Nasal cavity respiratory epithelium epithelial cell of viscerocranial mucosa (primary cell): ENCODE measurements around the gene ADAM22. TPM values are rescaled to one million over a fixed set of nuclear protein-coding genes. Genes with fewer than 3 reads are reported as not detected.

Experiments used
- total RNA-seq: library from RNA; depleted of rRNA; stranded (reverse); fragments of >200 nt; gene quantifications from 2 replicates; pipeline ENCODE4 v1.2.3, GENCODE V29; 2014

The ADAM22 gene, protein sequence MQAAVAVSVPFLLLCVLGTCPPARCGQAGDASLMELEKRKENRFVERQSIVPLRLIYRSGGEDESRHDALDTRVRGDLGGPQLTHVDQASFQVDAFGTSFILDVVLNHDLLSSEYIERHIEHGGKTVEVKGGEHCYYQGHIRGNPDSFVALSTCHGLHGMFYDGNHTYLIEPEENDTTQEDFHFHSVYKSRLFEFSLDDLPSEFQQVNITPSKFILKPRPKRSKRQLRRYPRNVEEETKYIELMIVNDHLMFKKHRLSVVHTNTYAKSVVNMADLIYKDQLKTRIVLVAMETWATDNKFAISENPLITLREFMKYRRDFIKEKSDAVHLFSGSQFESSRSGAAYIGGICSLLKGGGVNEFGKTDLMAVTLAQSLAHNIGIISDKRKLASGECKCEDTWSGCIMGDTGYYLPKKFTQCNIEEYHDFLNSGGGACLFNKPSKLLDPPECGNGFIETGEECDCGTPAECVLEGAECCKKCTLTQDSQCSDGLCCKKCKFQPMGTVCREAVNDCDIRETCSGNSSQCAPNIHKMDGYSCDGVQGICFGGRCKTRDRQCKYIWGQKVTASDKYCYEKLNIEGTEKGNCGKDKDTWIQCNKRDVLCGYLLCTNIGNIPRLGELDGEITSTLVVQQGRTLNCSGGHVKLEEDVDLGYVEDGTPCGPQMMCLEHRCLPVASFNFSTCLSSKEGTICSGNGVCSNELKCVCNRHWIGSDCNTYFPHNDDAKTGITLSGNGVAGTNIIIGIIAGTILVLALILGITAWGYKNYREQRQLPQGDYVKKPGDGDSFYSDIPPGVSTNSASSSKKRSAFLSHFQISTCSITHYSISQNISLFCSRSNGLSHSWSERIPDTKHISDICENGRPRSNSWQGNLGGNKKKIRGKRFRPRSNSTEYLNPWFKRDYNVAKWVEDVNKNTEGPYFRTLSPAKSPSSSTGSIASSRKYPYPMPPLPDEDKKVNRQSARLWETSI
- under 0.01 and 0.07 TPM in 2 replicates for total RNA-seq

DNA sequence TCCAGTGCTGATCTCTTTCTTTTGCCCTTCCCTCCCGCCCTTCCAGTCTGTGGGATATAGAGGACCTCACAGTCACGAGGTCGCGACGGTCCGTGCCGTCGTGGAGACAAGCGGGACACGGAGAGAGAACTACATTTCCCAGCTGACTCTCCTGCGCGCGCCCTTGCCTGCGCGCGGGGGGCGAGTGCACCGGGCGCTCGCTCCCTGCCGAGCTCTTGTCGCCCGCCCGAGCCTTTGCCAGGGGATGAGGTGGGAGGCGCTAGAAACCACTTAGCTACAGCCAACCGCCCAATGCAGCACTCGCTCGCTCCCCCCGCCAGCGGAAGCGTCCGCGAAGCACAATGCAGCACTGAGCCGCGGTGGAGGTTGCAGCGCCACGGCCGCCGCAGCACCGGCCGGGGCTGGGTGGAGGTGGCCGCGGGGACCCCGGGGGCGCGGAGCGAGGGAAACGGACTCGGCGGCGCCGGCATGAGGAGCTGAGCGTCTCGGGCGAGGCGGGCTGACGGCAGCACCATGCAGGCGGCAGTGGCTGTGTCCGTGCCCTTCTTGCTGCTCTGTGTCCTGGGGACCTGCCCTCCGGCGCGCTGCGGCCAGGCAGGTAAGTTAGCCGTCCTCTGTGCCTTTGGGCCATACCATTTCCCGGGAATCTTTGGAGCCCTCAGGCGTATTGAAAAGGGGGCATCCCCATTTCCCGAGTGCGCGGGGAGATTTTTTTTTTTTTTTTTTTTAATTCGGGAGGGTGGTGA lies at the start of gene ADAM22:
Gene ADAM22, plus strand, starts transcription at position 299 of the 746 bp plus-strand sequence. Its CDS starts 215 bp downstream, at position 514.

DNA sequence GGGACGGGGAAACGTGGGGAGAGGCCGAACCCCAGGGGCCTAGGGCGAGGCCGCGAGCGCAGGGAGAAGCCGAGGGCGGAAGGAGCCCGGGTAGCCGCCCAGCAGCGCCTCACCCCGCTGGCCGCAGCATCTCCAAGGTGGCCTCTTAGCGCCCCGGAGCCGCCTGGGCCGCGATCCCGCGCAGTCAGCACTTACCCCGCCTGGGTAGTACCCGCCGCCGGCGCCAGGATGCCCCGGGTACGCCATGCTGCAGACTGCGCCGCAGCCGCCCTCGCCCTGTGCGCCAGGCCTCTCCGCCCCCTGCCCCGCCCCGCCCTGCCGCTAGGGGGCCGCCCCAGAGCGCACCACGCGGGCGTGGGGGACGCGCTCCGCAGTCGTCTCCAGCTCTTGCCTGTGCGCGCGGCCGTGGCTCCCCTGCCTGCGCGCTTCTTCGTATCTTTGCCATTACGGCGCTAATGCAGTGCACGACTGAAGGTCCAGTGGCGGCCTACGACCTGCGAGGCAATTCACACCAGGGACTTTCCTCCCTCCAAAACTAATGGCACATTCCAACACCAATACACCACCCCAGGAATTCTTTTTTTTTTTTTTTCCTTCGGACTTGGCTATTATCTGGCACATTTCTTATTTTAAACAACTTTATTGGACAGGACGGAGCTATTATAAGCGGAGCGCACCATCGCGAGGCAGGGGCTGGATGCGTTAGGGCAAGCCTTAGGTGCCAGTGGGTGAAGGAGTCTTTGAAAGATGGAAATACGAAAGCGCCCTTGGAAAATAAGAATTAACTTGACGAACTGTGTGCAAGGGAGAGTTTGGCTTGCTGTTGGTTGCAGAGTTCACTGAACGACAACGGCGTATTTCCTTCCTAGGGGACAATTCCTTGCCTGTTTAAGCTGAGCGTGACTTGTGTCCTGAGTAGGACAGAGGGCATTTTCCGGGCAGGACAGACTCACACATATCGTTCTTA lies 286.0 kb downstream of the ADAM22 start, which contains the start of gene SRI:
Gene SRI, minus strand, starts transcription at position 258 of the 967 bp plus-strand sequence. Its CDS starts 12 bp downstream, at position 246.

Other genes starting within 250 kb of the ADAM22 start
- 3.4 and 8.8 TPM in 2 replicates for gene SLC25A40, start 57.9 kb upstream of the ADAM22 start, total RNA-seq
- 12.2 and 13.7 TPM in 2 replicates for gene DBF4, start 57.8 kb upstream of the ADAM22 start, total RNA-seq